ENCODE measurements around the gene PTPRN2.

PTPRN2 gene

GRCh38 chr7:158529181-158530096 lies 58.2 kb downstream of the PTPRN2 start:
- DNase-seq (ENCODE audit: low read depth), result no peak
- no peak overlapping the region for H3K4me3 ChIP-seq (ENCODE audit: low read depth, low read length)
- TF ChIP-seq, protein P1, sequence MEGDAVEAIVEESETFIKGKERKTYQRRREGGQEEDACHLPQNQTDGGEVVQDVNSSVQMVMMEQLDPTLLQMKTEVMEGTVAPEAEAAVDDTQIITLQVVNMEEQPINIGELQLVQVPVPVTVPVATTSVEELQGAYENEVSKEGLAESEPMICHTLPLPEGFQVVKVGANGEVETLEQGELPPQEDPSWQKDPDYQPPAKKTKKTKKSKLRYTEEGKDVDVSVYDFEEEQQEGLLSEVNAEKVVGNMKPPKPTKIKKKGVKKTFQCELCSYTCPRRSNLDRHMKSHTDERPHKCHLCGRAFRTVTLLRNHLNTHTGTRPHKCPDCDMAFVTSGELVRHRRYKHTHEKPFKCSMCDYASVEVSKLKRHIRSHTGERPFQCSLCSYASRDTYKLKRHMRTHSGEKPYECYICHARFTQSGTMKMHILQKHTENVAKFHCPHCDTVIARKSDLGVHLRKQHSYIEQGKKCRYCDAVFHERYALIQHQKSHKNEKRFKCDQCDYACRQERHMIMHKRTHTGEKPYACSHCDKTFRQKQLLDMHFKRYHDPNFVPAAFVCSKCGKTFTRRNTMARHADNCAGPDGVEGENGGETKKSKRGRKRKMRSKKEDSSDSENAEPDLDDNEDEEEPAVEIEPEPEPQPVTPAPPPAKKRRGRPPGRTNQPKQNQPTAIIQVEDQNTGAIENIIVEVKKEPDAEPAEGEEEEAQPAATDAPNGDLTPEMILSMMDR (IDR thresholded peaks at IDR 0.05; ENCODE audit: control insufficient read depth, extremely low read depth, insufficient read depth), result no peak

DNA sequence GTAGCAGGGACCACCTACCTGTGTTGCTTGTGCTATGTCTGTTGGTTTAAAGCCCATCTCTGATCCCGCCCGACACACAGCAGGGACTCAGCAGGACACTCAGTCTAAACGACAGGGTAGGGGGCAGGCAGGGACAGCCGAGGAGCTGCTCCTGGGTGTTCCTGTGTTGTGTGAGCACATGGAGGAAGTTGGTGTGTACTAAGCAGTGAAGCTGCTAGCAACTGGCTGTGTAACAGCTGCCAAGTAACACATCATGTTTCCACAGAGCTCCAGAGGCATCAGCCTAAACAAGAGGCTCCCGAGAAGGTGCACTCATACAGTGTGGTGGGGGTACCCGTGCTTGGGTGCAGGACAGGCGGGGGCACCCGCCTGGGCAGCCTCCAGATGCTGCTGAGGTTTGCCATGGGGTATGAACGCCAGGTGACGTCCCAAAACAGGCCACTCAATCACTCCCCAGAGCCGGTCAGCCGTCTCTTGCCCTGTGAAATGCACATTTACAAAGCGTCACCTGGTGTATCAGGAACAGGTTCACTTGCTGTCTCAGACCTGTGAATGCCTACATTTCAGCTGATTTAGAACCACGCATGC lies 59.6 kb downstream of the PTPRN2 start:
- DNase-seq (ENCODE audit: low read depth), result no peak
- TF ChIP-seq, protein P1 (IDR thresholded peaks at IDR 0.05; ENCODE audit: control insufficient read depth, extremely low read depth, insufficient read depth), result no peak
- no peak overlapping the region for H3K4me3 ChIP-seq (ENCODE audit: low read depth, low read length)

DNA sequence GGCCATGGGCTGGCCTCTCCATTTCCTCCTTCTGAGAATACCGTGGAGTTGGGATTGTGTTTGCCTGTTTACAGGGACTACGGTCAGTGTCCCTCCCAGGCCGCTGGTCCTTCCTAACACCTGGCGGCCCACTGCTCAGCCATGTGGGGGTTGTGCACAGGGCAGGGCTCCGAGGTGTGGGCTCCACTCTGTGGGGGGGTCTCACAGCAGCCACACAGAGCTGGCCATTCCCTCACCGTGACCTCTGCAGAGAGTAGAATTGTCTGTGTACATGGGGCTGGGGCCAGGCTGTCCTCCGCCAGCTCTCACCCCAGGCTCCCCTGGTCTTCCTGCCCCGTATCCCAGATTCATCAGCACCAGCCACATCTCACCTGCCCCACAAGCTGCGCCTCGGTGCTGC lies 60.1 kb downstream of the PTPRN2 start:
- no peak for DNase-seq (ENCODE audit: low read depth)
- TF ChIP-seq, protein P1 (IDR thresholded peaks at IDR 0.05; ENCODE audit: control insufficient read depth, extremely low read depth, insufficient read depth), result no peak
- no peak overlapping the region for H3K4me3 ChIP-seq (ENCODE audit: low read depth, low read length)

DNA sequence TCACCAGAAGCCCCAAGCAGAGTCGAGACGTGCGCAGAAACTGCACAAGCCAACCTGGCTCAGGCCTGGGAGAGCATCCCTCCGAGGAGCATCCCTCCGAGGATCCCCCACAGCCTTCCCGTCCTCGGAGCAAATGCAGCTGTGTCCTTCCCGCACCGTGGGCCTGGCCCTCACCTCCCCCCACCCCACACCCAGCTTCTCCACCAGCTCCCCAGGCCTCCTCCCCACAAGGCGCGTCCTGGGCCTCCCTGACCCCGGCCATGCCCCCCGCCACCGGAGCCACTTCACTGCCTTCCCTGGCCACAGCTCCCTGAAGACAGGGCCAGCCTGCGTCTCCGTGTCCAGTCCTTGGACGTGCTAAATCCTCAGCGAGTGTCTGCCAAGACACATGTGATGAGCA lies 60.6 kb downstream of the PTPRN2 start:
- no peak for DNase-seq (ENCODE audit: low read depth)
- TF ChIP-seq, protein P1 (IDR thresholded peaks at IDR 0.05; ENCODE audit: control insufficient read depth, extremely low read depth, insufficient read depth), result no peak
- no peak overlapping the region for H3K4me3 ChIP-seq (ENCODE audit: low read depth, low read length)

- no peak for DNase-seq (ENCODE audit: low read depth)
- no peak overlapping the region for H3K4me3 ChIP-seq (ENCODE audit: low read depth, low read length)
- TF ChIP-seq, protein P1 (IDR thresholded peaks at IDR 0.05; ENCODE audit: control insufficient read depth, extremely low read depth, insufficient read depth), result no peak
Observed at GRCh38 chr7:158526531-158526930, 61.1 kb downstream of the PTPRN2 start.

GRCh38 chr7:158525648-158526484 lies 61.8 kb downstream of the PTPRN2 start:
- no peak for DNase-seq (ENCODE audit: low read depth)
- TF ChIP-seq, protein P1 (IDR thresholded peaks at IDR 0.05; ENCODE audit: control insufficient read depth, extremely low read depth, insufficient read depth), result no peak
- H3K4me3 ChIP-seq (ENCODE audit: low read depth, low read length), result no peak overlapping the region

Data from LNCaP clone FGC (cell line).